ENCODE data around the gene KCNK2. TPM values are rescaled to one million over a fixed set of nuclear protein-coding genes. Genes with fewer than 3 reads are reported as not detected.

The KCNK2 gene
- total RNA-seq, 2 experiments from 2014 or later: not detected

- ChIA-PET POLR2A (no interaction called here), CTCF (no interaction called here)
- H3K27ac ChIP-seq (ENCODE audit: low read depth in 1 of 2, low read length in 2 of 2): no peak overlapping the region
- Mint-ChIP-seq H3K36me3 (ENCODE audit: low read depth) (no peaks in the 10 kb centered on the region), H3K27me3 (peaks cover 4% of the 10 kb centered on the region), H3K9me3 (no peaks in the 10 kb centered on the region), H3K4me1 (ENCODE audit: low read depth) (no peaks in the 10 kb centered on the region), H3K4me3 (no peak overlapping the region), H3K27ac (no peak overlapping the region)
- no peaks in the 10 kb centered on the region for H3K4me1 ChIP-seq (ENCODE audit: insufficient read depth, low read length)
- H3K9me3 ChIP-seq (ENCODE audit: control insufficient read depth in 1 of 2, insufficient read depth in 1 of 2, low read length in 2 of 2): no peaks in the 10 kb centered on the region
- TF ChIP-seq CTCF (IDR thresholded peaks at IDR 0.05): no peak
- intact Hi-C loops (cut with DNase I, micrococcal nuclease): no loop called here
- no peaks in the 10 kb centered on the region for H3K36me3 ChIP-seq (ENCODE audit: insufficient read depth, low read length)
- H3K4me3 ChIP-seq (ENCODE audit: low read length): no peak overlapping the region
- no peak for DNase-seq
- ATAC-seq (ENCODE audit: poor library complexity): no peak
- no peaks in the 10 kb centered on the region for H3K27me3 ChIP-seq (ENCODE audit: control insufficient read depth in 1 of 2, insufficient read depth in 2 of 2, low read length in 2 of 2)
Observed at GRCh38 chr1:215220346-215220745, 137.8 kb downstream of the KCNK2 start.

- Mint-ChIP-seq H3K27me3 (peaks cover 3% of the 10 kb centered on the region), H3K4me3 (no peak overlapping the region), H3K36me3 (ENCODE audit: low read depth) (no peaks in the 10 kb centered on the region), H3K9me3 (no peaks in the 10 kb centered on the region), H3K27ac (no peak overlapping the region), H3K4me1 (ENCODE audit: low read depth) (no peaks in the 10 kb centered on the region)
- ChIA-PET CTCF (no interaction called here), POLR2A (no interaction called here)
- no peaks in the 10 kb centered on the region for H3K4me1 ChIP-seq (ENCODE audit: insufficient read depth, low read length)
- no peaks in the 10 kb centered on the region for H3K36me3 ChIP-seq (ENCODE audit: insufficient read depth, low read length)
- no peak for DNase-seq
- intact Hi-C loops (cut with DNase I, micrococcal nuclease): no loop called here
- no peak for ATAC-seq (ENCODE audit: poor library complexity)
- no peak overlapping the region for H3K4me3 ChIP-seq (ENCODE audit: low read length)
- peaks cover 0 to 5% of the 10 kb centered on the region in 2 experiments for H3K9me3 ChIP-seq (ENCODE audit: control insufficient read depth in 1 of 2, insufficient read depth in 1 of 2, low read length in 2 of 2)
- no peaks in the 10 kb centered on the region for H3K27me3 ChIP-seq (ENCODE audit: control insufficient read depth in 1 of 2, insufficient read depth in 2 of 2, low read length in 2 of 2)
- H3K27ac ChIP-seq (ENCODE audit: low read depth in 1 of 2, low read length in 2 of 2): no peak overlapping the region
- no peak for TF ChIP-seq CTCF (IDR thresholded peaks at IDR 0.05)
Observed at GRCh38 chr1:215226757-215227156, 144.2 kb downstream of the KCNK2 start.

GRCh38 chr1:215228193-215228592, 145.7 kb downstream of the KCNK2 start:
- intact Hi-C loops (cut with DNase I, micrococcal nuclease): no loop called here

More at GRCh38 chr1:215228193-215228592, 145.7 kb downstream of the KCNK2 start:
- Histone ChIP-seq H3K4me1 (ENCODE audit: insufficient read depth, low read length) (no peaks in the 10 kb centered on the region), H3K4me3 (ENCODE audit: low read length) (no peak overlapping the region), H3K27me3 (ENCODE audit: control insufficient read depth in 1 of 2, insufficient read depth in 2 of 2, low read length in 2 of 2) (no peaks in the 10 kb centered on the region), H3K9me3 (ENCODE audit: control insufficient read depth in 1 of 2, insufficient read depth in 1 of 2, low read length in 2 of 2) (peaks cover 0 to 5% of the 10 kb centered on the region in 2 experiments), H3K36me3 (ENCODE audit: insufficient read depth, low read length) (no peaks in the 10 kb centered on the region), H3K27ac (ENCODE audit: low read depth in 1 of 2, low read length in 2 of 2) (no peak overlapping the region)
- H3K27ac Mint-ChIP-seq: no peak overlapping the region
- H3K36me3 Mint-ChIP-seq (ENCODE audit: low read depth): no peaks in the 10 kb centered on the region
- no peaks in the 10 kb centered on the region for H3K27me3 Mint-ChIP-seq
- ChIA-PET CTCF (no interaction called here), POLR2A (no interaction called here)
- TF ChIP-seq CTCF (IDR thresholded peaks at IDR 0.05): no peak
- no peaks in the 10 kb centered on the region for H3K4me1 Mint-ChIP-seq (ENCODE audit: low read depth)
- H3K4me3 Mint-ChIP-seq: no peak overlapping the region
- DNase-seq (no peak), ATAC-seq (ENCODE audit: poor library complexity) (no peak)
- no peaks in the 10 kb centered on the region for H3K9me3 Mint-ChIP-seq
